Prostate gland (tissue), 2 donors: ENCODE data around the gene ROCK1.

ENCODE experiments used
- POLR2A ChIP-seq: fragments of 450-650 bp; IDR thresholded peaks from one replicate; pipeline ENCODE4 v1.6.1; 2016; ENCODE audit warnings: antibody characterized with exemption, mild to moderate bottlenecking
- POLR2AphosphoS5 ChIP-seq: sonication (generic); formaldehyde crosslinking; IDR thresholded peaks from one replicate; pipeline ENCODE4 v1.6.1; 2017; ENCODE audit warnings: antibody characterized with exemption
- TF ChIP-seq, protein P1 (sequence below), 4 experiments: fragments of 200-600 bp in 2 of 4; fragments of 450-650 bp in 2 of 4; sonication (generic) in 2 of 4; IDR thresholded peaks; 1 replicate in 3 of 4; 2 replicates in 1 of 4; pipeline ENCODE4 v1.5.1; 2016 to 2019; ENCODE audit warnings: antibody characterized with exemption in 4 of 4, mild to moderate bottlenecking in 2 of 4, moderate library complexity in 2 of 4

DNA sequence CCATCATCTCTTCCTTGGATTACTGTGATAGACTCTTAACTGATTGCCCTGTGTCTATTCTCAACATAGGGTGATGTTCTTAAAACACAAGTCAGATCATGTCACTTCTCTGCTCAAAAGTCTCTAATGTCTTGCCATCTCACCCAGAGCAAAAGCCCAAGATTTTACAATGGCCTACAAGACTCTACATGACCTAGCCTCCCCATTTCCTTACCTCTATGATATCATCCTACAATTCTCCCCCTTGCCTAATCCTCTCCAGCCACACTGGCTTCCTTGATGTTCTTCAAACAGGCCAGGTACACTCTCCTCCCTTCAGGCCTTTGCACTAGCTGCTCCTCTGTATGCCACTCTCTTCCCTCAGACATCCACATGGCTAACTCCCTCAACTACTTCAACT is 55.1 kb downstream of the ROCK1 start:
- TF ChIP-seq POLR2A: no peak
- TF ChIP-seq, protein P1, sequence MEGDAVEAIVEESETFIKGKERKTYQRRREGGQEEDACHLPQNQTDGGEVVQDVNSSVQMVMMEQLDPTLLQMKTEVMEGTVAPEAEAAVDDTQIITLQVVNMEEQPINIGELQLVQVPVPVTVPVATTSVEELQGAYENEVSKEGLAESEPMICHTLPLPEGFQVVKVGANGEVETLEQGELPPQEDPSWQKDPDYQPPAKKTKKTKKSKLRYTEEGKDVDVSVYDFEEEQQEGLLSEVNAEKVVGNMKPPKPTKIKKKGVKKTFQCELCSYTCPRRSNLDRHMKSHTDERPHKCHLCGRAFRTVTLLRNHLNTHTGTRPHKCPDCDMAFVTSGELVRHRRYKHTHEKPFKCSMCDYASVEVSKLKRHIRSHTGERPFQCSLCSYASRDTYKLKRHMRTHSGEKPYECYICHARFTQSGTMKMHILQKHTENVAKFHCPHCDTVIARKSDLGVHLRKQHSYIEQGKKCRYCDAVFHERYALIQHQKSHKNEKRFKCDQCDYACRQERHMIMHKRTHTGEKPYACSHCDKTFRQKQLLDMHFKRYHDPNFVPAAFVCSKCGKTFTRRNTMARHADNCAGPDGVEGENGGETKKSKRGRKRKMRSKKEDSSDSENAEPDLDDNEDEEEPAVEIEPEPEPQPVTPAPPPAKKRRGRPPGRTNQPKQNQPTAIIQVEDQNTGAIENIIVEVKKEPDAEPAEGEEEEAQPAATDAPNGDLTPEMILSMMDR (IDR thresholded peaks at IDR 0.05): no peak
- no peak for TF ChIP-seq POLR2AphosphoS5
